GM21447 (cell line): Measurements from ENCODE around the gene C1RL.

Experiments used
- ATAC-seq: cut with Tn5 transposase; IDR thresholded peaks from one replicate; pipeline ENCODE4 v1.9.1; 2021; ENCODE audit not compliant: unreplicated experiment

Gene C1RL

DNA sequence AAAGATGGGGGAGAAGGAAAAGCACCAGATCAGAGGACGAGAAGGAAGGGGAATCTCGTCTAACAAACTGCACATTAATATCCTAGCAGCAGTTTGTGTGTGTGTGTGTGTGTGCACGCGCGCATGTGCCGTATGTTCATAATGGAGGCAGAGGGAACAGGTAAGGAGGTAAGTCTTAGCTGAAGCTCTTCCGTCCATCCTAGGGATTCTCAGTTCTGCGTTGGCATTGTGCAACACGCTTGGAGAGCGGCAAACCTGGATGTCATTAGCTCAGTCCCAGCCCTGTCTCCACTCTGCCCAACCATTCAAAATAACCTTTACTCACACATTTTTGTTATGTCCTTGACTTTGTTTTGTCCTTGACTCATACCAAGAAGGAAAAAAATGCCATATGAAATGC lies 15.1 kb downstream of the C1RL start:
- no peak for ATAC-seq

DNA sequence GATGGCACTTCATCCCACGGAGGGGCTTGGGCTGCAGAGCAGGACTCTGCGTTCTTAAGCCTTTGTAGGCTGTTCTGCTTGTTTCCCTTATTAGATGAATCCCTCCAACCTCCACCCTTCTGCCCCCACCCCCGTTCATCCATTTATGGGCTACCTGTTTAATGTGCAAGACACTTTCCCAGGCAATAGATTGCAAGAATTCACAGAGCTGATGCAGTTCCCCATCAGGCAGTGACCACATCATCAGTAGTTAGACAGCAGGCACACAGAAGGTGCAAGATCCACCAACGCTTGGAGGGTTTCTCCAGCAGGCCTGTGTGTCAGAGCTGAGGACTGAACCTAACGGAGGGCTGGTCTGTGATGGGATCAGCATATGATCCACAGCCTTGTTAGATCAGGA lies 15.5 kb downstream of the C1RL start:
- ATAC-seq, result no peak

DNA sequence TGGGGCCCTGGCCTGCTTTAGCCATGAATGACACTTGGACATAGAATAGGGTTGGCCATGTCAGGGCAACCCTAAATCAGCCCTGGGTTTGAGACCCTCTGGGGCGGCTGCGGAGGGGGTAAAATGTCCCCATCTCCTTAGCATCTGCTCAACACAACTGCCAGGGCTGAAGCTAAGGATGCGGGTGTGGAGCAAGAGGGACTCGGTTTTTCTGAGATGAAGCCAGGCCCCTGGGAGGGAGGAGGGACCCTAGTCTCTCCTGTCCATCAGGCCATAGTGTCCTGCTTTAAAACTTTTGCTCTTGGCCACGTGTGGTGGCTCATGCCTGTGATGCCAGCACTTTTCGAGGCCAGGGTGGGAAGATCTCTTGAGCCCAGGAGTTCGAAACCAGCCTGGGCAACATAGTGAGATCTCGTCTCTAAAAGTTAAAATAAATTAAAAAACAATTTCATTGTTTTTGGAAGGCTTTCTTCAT lies 16.0 kb downstream of the C1RL start:
- no peak for ATAC-seq

DNA sequence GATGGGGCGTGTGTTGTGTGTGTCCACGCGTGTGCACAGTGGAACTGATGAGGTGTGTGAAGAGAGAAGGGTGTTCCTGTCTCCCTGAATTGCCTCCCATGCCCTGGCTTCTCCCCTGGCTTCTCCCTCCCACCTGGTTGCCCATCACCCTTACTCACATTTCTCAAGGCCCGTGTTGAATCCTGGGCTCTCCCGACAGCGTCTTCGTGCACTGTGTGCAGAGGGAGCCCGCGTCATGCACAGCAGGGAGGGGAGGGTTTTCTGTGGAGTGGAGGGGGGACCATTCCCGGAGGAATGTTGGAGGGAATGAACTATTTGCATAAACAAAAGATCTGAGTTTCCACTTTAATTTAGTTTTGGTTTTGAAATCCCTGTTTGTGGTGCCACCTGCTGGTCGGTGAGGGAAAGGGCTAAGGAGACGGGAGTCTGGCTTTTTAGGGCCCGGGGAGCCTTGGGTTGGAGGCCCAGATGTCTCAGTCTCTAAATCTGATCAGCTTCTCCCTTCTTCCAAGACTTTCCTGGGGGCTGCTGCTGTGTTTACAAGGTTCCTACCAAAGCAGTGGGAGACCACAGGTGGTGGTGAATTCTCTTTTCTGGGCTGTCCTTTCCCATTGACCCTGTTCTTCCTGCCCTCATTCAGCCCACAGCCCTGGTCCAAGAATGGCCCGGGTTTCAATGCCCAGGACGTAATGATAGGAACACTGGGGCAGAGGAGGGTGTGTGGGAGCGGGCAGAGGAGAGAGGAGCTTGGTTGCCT lies 16.6 kb downstream of the C1RL start, which contains the start of gene C1R:
C1R (minus strand) TSS at position 217 of the 757 bp plus-strand sequence; CDS start at position 160, 57 bp downstream.
- ATAC-seq, result no peak

DNA sequence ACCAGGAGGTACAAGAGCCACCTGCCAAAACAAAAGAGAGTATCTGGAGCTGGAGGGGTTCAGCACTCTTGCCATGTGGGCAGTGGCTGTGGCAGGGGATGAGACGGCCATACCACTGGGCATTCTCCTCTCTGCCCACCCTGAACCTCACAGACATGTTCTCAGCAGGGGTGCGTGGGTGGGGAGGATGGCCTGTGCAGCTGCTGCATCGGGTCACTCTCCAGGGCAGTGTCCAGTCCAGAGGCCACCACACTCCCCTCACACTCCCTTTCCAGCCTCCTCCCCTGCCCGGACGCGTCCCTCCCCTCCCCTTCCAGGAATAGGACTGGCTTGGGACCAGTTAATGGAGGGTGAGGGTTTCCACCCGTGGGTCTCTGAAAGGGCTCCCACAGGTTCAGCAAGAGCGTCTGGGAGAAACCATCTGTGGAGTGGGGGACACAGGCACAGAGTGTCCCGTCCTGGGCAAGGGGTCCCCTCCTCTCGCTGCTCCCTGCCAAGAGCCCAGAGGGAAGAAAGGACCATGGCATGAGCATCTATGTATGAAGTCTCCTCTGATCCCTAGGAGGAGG lies 17.3 kb downstream of the C1RL start:
- no peak for ATAC-seq

DNA sequence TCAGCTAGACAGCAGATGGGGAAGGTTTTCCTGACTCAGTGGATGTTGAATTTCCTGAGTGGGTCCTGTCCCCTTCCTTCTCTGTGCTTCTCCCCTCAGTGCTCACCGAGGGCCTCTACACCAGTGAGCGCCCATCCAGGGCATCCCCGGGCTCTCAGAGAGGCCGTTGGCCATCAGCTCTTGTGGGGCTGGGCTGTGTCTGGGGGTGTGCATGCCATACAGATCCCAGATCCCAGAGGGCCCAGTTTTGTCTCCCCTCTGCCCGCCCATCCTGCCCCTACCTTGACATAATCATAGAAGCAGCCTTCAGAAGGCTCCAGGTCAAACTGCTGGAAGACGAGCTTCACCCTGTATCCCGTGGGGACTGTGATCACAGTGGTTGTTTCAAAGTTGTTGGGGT lies 17.8 kb downstream of the C1RL start:
- ATAC-seq, result no peak

DNA sequence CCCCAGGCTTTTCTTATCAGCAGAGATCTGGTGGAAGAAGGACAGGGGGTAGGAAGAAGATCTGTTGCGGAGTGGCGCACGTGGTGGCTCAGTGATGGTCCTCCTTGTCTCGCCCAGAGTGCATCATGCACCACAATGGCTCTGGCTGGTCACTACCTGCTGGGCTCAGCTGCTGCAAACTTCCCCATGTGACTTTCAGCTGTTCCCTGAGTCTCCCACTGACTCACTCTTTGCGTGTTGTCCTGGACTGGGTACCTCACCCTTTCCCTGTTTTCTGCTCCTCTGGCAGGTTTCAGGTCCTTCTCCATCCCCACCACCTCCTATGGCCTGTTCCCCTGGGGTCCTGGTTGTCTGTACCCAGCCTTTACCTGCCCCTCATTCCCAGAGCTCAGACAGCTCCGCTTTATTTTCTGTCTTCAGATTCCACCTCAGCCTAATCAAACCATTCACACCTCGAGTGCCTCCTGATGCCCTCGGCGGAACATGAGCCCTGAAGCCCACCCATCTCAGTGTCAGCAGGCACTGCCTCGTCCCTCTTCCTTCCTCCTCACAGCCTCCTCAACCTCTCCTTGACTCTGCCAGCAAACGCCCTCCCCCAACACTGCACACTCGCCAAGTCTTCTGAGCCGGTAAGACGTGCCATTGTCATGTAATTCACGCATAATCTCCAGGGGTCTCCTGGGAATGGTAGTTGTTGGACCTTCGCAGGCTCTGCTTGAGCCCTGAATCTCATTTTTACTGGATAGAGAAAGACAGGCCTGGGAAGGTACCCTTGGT lies 18.6 kb downstream of the C1RL start:
- ATAC-seq, result no peak

DNA sequence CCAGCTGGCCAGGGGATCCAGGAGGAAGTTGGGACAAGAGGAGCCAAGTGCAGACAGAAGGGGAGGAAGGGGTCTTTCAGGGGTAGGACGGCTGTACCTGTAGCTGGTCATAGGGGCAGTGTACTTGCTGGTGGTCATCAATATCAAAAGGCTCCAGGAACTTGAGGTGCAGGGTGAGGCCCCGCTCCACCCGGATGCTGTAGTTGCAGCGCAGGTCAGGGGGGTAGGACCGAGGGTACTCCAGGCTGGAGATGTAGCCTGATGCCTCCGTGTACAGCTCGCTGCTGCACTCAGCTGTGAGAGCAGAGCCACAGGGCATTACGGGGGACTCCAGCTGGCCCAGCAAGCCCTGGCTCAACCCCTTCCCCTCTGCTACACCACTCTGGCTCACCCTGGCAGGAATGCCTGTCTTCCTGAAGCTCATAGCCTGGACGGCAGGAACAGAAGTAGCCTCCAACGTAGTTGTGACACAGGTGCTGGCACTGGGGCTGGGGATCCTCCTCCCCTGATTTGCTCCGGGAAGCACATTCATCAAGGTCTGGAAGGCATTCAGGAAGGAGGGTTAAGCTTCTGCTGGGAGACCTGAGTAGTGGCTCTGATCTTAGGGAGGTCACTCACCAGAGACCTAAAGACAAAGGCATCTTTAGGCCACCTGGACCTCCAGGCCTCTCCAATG lies 19.7 kb downstream of the C1RL start:
- no peak for ATAC-seq

DNA sequence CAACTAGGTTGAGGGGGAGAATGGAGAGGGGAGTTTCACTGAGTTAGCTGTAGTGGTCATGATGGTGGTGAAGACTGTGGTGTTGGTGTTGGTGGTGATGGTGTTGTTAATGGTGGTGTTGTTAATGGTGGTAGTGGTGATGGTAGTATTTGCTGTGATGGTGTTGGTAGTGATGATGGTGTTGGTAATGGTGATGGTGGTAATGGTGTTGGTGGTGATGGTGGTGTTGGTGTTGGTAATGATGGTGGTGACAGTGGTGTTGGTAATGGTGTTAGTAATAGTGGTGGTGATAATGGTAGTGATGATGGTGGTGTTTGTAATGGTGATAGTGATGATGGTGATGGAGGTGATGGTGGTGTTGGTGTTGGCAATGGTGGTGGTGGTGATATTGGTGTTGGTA lies 25.9 kb downstream of the C1RL start:
- ATAC-seq, result no peak

DNA sequence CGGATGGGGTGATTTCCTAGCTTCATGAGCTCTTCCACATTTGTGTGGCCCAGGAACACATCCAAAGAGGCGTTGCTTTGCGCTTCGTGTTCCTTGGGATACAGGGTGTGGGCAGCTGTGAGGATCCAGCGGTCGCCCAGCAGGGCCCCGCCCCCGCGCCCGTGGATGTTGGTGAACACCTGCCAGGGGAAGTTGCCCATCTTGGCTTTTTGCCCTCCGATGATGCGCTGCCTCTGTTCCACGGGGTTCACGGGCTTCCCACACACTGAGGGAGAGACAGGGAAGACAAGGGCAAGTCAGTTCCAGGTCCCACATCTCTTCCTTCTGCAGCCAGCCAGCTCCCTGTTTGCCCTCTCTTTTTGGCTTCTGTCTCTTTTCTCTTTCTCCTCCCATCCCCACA lies 28.0 kb downstream of the C1RL start:
- no peak for ATAC-seq

DNA sequence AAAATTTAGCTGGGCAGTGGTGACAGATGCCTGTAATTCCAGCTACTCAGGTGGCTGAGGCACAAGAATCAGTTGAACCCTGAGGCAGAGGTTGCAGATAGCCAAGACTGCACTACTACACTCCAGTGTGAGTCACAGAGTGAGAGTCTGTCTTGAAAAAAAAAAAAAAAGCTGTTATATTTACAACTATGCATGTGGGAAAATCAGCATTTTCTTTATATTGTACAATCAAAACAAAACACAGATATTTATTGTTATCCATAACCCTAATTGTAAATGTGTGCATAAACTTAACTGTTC lies 29.2 kb downstream of the C1RL start:
- no peak for ATAC-seq

DNA sequence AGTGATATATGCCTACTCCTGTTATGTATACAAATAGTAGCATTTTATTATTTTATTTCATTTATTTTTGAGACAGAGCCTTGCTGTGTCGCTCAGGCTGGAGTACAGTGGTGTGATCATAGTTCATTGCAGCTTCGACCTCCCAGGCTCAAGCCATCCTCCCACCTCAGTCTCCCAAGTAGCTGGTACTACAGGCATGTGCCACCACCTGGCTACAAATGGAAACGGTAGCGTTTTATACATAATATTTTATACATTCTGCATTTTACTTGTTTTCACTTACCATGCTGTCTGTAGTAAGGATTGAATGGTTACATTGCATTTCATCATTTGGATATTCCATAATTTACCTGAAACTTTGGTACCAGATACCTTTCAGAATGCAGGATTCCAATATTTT lies 30.9 kb downstream of the C1RL start:
- ATAC-seq, result no peak

DNA sequence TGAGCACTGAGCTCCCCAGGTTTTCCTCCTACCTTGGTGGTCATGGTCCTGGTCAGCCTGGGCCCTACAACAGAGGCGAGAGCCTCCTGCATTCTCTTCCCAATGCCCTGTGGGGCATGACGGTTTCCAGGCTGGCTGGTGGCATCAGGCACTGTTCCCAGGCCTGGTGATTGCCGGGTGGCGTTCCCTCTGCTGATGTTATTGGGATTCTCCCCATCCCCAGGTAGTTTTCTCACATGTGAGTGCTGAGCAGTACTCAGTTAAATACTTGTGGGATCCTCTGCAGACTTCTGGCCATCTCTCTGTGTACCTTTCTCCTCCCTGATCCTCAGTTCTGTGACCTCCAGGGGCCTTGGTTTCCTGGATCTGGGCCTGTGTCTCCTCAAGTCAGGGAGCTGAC lies 32.5 kb downstream of the C1RL start:
- ATAC-seq, result no peak

DNA sequence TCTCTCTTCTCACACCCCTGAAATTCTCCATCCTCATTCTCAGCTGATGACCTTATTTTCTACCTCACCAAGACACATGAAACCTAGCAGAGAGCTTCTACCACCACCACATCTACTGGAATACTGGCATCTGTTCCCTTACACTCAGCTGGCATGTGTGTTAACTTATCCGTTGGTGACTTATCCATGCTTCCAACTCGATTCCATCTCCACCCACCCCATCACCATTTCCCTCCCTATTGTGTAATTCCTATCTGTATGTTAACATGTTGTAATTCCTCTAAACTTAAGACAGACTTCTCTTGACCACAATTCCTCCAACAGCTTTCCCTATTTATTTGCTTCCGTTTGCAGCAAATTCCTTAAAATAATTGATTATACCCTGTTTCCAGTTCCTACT lies 33.1 kb downstream of the C1RL start:
- ATAC-seq, result no peak

DNA sequence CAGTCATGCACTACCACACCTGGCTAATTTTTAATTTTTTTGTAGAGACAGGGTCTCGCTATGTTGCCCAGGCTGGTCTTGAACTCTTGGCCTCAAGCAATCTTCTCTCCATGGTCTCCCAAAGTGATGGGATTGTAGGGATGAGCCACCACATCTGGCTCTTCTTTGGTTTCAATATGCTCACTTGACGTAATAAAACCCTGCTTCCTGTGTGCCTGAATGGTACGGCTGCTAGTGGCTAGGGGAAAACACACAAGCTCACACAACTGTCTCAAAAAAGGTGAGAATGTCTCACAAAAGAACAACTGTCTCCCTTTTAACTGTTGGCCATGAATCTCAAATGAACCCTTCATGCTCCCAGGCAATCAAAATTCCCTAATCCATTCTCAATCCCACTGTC lies 33.5 kb downstream of the C1RL start:
- ATAC-seq, result no peak

DNA sequence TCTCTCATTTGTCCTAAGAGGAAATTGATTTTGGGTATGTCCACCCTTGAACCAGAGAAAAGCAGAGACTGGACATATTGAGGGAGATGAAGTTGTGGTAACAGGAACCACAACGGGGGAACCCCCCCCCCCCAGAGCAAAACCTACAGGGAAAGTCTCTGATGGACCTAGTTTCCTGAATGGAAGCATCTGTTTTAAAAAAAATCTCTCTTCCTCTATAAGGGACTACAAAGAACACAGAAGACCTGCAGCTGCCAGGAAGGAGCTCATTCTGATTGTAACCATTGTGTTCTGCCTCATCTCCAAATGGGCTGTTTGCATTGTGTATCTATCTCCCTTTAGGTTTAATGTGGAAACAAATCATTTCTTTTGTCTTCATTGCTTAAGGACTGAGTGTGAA lies 35.1 kb downstream of the C1RL start:
- ATAC-seq, result no peak

DNA sequence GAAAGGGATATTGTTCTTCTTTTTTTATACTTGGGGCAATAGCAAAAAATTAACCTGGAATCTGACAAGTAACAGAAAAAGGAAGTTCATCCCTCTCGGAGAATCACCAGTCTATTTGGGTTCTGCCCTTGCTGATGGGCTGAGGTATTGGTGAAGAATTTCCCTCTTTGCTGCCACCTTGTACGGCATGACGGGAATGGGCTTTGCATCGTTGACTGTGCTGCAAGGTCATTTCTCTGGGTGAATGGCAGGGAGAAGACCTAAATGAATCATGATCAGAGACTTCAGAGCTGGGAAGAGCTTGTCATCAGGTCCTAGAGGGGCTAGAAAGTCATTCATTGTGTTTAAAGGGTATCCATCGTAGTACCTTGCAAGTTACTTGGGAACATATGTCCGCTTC lies 36.5 kb downstream of the C1RL start:
- ATAC-seq, result no peak

DNA sequence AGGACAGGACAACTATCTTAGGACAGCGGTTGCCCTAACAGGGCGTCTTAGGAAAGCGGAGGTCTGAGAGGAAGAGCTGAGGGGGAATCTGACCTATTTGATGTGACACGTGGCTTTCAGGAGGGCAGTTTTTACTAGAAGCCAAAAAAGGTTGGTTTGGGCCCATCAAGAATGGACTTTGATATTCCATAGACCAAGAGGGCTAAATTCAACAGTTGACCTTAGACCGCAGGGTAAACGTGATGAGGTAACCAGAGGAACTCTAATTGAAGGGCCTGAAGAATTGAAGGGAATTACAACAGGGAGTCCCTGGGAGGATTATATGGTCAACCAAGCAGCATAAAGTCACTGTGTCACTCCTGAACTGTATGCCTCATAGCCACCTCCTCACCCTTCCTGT lies 37.0 kb downstream of the C1RL start:
- ATAC-seq, result no peak

DNA sequence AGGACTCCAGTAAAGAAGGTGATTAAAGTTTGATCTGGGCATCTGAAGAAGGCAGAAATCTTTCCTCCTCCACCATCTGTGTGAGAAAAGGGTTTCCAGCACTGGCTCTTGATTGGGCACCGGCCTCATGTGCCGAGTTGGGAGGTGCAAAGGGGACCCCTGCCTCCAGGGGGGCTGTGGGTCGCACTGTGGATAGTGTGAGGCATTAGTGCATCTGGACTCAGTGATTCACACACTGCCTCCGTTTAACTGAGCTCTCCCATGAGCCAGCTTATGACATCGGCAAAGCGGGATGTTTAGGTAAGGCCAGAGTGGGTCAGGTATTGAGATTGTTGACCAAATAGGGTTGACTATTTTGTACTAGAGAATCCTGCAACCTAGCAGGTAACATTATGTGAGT lies 39.6 kb downstream of the C1RL start:
- no peak for ATAC-seq

DNA sequence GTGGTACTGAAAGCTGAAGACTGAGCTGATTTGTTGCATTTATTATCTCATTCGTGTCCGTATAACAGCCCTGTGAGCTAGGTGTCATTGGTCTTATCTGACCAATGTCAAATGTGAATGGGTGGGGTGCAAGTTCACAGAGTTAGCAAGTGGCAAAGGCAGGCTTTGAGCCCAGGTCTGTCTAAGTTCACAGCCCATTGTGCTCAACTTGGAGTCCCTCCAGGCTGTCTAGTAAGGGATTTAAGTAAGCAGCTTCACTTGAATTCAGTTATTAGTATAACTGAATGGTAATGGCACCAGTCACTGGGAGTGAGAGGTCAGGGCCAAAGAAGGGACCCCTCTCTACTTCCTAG lies 40.0 kb downstream of the C1RL start:
- no peak for ATAC-seq

DNA sequence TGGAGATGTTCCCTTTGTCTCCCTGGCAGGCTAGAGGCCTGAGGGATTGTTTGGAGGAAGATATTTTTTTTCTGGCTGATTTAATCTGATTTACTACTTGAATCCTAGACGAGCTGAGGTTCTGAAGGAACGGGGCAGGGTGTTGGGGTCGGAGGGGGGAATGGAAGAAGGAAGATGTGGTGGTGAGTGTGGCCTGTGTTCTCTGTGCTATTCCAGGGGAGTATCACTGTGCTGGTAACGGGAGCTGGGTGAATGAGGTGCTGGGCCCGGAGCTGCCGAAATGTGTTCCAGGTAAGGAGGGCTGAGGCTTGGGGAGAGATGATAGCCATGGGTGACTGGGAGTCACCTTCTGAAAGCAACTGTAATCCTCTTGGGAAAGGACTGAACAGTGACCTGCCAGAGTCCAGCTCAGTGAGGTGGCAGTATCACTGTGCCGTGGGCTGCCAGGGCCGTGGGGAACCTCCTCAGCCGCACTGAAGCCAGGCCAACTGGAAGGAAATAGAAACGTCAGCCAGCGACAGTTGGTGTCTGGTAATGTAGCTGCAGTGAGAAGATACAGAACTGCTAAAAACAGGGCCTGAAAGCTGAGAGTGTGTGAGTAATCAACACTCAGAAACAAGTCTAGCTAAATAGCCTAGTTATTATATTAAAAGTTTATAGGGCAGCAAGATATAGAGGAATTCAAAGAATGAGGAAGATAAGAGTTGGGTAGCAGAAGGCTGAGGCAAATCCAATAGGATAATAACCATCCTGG lies 40.6 kb downstream of the C1RL start:
- no peak for ATAC-seq
